GM04504 (cell line): Measurements from ENCODE around the gene DPAGT1.
A peak's percentile ranks its signal among the peaks of the same experiment; 100 is the strongest.
"Not testable (repeated sequence)": the region's sequence is repeated elsewhere in the genome, so short reads cannot be mapped to it uniquely, and the experiment has no call there.

Source experiments
- DNase-seq: peaks from one replicate; pipeline ENCODE4 v3.0.0-alpha.2; 2012; ENCODE audit warnings: low read depth

Gene DPAGT1

DNA sequence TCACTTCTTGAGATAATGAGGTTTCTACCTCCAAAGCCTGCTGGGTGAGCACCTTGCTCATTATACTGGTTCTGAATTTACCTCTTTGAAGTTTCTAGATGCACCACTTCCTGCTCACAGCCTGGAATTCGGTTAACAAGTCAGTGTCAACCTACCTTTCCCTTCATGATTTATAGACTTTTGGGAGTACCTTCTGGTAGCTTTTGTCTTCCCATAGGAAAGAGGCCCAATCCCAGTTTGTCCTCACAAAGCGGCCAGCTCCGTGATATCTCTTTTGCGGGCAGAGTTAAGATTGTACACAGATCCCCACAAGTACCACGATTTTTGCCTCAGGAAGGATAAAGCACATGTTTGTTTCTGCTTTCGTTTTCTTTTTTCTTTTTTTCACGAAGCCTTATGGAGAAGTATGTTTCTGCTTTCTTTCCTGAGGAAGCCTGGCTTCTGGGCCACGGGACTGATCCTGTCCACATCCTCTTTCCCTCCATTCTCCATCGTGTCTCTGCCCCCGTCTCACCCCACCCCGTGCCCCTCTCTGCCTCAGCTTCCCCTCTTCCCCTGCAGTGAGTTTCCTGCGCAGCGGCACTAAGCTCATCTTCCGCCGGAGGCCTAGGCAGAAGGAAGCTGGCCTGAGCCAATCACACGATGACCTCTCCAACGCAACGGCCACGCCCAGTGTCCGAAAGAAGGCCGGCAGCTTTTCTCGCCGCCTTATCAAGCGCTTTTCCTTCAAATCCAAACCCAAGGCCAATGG lies 14.0 kb upstream of the DPAGT1 start:
- no peak for DNase-seq

DNA sequence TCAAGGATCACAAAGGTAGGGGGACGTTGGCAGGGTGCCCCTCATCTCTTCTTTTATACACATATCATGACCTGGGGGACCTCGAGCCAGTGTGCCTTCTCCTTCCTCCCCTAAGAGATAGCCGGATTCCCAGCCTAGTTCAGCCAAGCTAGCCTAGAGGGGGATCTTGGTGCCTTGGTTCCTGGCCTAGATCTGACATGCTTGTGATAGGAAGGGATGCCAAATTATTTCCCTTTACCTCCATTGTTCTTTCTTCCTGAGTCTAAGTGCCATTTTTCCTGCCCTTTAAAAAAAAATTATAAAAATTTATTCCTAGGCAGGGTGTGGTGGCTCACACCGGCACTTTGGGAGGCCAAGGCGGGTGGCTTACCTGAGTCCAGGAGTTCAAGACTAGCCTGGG lies 12.7 kb upstream of the DPAGT1 start:
- no peak for DNase-seq

DNA sequence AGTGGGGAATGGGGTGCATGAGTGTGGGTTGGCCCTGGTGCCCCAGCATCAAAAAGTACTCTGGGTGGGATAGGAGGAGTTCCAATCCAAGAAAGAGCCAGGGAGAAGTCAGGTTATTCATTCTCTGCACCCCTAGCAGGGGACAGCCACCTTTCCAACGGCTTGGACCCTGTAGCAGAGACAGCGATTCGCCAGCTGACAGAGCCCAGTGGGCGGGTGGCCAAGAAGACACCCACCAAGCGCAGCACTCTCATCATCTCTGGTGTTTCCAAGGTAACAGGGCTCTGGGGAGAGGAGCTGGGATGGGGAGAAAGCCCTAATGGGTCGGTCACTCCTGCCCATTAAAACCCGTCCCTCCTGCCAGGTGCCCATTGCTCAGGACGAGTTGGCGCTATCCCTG lies 12.1 kb upstream of the DPAGT1 start:
- no peak for DNase-seq

DNA sequence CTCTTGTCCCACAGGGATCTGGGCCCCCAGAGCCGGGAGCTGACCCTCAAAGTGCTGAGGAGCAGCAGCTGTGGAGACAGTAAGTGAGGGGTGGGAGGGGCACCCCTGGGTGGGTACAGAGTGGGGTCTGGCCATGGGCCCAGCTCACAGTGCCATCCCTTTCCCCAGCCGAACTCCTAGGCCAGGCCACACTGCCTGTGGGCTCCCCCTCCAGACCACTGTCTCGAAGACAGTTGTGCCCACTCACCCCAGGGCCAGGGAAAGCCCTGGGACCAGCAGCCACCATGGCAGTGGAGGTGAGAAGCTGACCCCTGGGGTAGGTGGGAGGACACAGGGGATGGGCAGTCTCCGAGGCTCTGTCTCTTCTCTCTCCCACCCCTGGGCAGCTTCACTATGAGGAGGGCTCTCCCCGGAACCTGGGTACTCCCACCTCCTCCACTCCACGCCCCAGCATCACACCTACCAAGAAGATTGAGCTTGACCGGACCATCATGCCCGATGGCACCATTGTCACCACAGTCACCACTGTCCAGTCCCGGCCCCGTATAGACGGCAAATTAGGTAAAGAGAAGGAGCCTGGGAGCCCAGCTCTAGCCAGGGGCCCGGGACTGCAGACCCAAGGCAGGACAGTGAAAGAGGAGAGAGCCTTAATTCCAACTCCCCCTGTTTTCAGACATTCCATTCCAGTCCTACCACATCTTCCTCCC lies 10.8 kb upstream of the DPAGT1 start:
- DNase-seq, result no peak

DNA sequence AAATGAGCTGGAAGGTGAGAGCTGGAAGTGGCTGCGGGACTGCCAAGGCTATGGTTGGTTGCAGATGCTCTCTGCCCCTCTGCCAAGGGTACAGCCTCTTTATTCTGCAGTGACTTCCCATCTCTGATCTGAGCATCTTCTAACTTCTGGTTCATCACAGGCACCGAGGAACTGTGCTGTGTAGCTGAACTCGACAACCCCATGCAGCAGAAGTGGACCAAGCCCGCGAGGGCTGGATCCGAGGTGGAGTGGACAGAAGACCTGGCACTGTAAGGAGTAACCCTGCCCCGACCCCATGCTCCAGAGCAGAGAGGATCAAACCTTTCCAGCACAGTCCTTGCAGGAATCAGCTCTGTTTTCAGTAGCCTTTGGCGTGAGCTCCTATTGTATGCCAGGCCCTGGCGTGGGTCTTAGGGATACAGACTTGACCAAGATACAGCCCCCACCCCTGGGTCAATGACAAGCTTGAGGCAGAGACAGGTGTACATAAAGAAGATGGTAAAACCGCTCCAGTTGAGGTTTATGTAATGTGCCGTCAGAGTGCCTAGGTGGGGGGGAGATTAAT lies 9.8 kb upstream of the DPAGT1 start:
- DNase-seq, result no peak

DNA sequence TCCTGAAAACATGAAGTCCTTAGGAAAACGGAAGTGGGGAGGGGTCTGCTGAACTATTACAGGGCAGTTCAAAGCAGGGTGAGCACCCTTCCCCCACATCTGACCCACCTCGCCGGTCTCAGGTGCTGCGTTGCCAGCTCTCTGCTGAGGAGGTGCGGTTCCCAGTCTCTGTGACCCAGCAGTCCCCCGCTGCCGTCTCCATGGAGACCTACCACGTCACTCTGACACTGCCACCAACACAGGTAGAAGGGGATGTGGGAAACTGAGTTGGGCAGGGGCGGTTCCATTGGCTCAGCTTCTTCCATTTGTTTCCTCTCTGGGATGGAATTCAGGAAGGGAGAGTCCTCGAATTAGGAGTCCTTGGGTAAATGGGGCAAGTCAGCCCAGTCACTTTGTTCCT lies 8.8 kb upstream of the DPAGT1 start:
- no peak for DNase-seq

DNA sequence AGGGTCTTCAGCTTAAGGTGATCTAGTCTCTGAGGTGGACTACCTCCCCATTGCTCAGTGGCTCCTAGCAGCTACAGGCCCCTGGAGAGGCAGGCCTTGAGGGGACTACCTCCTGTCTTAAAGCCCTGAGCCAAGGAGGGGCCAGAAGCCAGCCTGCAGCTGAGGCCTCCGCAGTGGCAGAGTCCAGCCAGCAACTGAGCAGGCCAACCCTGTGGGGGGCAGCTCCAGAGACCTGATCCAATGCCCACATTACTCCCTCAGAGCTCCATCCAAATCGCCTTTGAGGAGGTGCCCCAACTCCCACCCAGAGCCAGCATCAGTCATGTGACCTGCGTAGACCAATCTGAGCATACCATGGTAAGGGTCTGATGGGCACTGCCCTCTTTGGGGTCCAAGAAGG lies 8.2 kb upstream of the DPAGT1 start:
- DNase-seq, result no peak

DNA sequence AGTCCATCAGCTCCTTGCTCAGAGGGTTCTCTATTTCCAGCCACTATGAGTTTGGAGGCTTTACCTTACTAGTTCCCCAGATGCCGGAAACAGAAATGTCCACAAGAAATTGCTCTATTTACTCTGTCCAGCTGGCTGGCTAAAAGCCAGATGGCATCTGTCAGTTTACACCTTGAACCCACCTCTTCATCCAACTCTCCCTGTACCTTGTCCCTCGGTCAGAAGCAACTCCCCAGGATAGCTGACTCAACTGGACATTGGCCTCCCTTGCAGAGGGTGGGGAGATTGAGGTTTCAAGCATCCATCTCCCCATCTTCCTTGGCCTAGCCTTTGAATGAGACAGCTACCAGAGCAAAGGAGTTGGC lies 7.2 kb upstream of the DPAGT1 start:
- DNase-seq, result no peak

DNA sequence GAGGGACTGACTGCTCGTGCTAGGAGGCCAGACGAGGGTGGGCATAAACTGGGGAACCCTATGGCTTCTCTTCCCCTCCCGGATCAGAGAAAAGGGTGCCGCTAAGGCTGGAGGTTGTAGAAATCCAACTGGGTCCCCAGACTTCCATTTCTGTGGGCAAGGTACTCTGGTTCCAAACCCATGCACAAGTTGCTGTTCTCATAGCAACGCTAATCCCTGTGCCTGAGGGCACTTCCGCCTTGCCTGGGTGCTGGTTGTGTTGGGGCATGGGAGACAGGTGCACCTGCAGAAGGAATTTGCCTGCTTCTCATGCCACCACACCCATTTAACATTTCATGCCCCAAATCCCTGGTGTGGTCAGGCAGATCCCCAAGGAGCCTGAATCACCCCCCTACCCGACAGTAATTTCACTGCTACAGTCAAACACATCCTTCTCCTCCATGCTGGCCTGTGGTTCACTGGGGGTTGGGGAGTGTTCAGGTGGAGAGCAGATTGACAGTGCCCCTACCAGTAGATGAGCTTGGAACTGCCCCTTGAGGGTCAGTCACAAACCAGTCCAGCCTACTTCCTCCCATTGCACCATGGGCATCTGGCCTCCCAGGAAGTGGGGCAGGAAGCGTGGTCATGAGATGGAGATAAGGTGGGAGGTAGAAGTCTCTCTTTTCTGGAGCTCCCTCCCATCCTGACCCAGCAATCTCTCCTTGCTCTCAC lies 6.6 kb upstream of the DPAGT1 start:
- DNase-seq, result no peak

DNA sequence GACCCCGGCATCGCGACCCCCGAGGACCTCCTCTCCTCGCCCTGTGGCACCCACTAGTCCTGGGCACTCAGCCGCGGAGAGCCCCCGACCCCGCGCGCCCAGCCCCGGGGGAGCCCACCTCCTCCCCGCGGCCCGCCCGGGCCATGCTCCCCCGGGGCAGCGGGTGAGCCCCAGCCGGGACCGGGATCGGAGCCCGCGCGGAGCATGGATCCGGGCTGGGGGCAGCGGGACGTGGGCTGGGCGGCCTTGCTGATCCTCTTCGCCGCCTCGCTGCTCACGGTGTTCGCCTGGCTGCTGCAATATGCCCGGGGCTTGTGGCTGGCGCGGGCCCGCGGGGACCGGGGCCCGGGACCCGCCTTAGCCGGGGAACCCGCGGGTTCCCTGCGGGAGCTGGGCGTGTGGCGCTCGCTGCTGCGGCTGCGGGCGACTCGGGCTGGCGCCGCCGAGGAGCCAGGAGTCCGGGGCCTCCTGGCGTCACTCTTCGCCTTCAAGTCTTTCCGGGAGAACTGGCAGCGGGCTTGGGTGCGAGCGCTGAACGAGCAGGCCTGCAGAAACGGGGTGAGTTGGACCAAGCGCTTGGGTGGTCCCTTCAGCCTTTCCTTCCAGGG lies 6.0 kb upstream of the DPAGT1 start:
- DNase-seq, result no peak

DNA sequence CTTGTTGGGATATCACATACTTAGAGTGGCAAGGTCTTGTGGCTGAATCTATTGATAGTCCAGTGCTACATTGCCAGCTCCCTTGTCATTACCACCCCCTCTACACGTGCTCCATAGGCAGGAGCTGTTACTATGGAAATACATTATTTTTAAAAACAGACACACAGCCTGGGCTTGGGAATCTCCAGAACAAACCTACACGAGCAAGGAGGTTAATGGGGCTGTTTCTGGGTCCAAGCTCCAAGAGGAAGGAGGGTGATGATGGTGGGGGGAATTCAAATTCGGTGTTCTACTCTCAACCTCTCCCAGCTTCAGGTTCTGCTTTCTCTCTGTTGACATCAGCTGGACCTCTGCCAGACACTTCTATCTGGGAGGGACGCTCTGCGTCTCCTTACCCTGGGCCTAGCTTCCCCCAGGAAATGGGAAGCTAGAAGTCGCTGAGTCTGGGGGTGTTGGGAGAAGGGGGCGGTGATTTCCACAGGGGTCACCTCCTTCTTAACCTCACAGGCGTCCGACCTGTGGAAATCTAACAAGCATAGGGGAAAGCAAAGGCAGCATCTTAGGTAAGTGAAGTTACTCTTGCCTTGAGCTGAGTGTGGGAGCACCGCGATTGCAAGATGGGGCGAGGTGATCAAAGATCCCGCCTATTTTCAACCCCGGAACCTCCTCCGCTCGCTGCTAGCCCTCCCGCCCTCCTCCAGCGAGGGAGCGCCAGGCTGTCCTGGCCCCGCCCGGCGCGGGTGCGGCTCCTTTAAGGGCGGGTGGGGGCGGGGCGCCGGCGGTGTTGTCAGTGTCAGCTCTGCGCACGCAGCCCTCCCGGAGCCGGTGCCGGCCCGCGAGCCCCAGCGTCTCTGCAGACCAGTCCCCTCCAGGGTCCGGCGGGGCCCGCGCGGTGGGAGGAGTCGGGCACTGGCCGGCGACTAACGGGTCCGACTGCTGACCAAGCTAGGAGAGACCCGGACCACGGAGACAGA lies 5.2 kb upstream of the DPAGT1 start, which contains the start of gene C2CD2L:
C2CD2L (plus strand) TSS at position 781 of the 974 bp plus-strand sequence. CDS start 398 bp downstream, outside the sequence.
- DNase-seq, result peak; percentile 80

DNA sequence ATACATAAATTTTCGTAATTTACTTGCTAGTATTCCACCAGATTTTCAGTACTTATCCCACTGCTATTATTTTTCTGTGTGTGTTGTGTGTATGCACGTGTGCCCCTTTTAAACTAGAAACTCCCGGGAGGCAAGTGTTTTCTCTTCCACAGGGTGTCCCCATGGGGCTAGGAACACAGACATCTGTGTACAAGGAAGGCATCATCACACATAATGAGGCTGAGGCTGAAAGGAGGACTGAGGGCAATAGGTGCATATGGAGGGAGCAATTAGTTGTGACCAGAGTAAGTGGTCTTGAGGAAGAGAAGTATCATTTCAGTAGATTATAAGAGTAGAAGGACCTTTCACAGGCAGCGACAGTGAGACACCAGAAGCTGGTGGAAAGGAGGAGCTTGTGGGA lies 2.1 kb upstream of the DPAGT1 start:
- no peak for DNase-seq

DNA sequence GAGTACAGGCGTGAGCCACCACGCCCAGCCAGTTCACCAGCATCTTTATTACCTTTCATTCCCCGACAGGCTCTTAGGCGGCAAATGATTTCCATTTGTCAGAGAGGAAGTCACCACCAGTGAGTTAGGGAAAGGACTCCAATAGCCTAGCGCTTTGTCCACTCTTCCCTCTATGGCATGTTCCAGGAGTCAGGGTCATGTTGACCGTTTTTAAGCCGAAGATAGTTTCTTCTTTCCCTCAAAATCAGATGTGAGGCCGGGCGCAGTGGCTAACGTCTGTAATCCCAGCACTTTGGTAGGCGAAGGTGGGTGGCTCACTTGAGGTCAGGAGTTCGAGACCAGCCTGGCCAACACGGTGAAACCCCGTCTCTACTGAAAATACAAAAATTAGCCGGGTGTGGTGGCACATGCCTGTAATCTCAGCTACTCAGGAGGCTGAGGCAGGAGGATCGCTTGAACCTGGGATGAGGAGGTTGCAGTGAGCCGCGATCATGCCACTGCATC lies 1.6 kb upstream of the DPAGT1 start:
- DNase-seq, result not testable (repeated sequence)

DNA sequence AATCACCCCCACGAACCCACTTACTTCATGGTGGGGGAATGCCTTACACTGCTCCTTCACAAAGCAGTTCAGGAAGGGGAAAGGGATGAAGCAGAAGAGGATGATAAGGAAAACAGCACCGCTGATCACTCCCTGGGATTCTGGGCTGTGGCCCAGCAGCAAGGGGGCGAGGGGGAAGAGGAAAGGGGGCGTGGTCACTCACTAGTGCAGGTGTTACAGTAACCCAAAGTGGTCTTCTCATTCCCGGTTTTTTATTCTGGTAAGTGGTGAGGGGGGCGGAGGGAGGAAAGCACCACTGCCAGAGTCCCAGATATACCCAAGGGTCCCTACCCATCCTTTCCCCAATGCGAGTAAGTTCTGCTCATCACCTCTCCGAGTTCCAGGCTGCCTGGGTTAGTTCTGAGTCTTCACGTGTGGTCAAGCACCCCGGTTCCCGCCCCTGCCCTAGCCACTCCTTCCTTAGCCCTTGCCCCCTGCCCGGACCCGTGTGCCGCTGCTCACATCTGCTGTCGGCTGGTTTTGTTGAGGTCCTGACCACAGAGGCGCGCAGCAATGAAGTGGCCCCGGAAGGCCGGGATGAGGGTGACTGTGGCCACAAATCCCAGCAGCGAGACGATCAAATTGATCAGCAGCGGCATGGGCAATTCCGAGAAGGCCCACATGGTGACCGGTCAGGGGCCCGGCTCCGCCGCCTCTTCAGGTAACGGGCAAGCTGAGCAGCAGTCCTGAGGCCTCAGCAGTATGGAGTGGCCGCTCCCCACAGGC lies 477 bp downstream of the DPAGT1 start:
- DNase-seq, result no peak

DNA sequence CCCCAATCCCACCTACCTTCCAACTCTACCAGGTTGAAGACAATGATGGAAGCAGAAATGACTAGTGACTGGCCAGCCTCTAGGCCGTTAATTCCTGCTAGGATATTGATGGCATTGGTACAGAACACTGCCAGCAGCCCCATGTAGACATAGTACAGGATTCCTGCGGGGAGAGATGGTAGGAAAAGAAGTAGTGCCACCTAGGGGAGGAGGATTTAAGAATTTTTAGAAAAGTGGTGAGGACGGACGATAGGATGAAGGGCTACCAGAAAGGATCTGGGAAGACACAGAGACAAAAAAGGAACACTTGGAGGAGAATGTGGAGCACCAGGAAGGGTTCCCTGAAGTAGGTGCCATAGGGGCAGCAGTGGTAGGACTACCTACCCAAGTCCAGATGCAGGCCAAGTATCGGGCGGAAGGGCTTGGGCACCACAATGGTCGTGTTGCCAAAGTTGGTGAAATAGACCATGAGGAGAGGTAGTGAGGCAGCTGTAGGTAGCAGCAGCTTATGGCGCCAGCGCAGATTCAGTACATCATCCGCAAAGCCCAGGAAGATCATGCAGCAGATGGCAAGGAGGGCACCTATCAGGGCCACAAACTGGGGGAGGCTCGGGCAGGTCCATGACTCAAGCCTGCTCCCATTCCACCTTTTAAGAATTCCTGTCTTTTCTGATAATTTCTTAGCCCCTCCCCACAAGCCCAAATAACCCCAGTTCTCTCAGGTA lies 1.2 kb downstream of the DPAGT1 start:
- DNase-seq, result no peak

DNA sequence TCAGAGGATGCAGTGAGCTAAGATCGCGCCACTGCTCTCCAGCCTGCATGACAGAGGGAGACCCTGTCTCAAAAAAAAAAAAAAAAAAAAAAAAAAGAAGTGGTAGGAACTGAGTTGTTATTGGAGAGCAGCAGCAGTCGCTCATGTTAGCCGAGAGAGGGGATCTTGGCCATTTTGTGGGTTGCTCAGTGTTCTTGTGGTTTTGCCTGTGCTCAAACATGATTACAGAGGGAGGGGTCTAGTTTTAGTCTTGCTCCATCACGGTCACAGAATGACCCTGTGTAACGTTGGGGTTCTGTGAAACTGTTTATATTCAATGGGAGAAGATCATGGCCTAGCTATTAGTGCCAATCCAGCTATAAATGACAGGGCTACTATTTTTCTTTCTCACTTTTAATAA lies 1.9 kb downstream of the DPAGT1 start:
- no peak for DNase-seq

DNA sequence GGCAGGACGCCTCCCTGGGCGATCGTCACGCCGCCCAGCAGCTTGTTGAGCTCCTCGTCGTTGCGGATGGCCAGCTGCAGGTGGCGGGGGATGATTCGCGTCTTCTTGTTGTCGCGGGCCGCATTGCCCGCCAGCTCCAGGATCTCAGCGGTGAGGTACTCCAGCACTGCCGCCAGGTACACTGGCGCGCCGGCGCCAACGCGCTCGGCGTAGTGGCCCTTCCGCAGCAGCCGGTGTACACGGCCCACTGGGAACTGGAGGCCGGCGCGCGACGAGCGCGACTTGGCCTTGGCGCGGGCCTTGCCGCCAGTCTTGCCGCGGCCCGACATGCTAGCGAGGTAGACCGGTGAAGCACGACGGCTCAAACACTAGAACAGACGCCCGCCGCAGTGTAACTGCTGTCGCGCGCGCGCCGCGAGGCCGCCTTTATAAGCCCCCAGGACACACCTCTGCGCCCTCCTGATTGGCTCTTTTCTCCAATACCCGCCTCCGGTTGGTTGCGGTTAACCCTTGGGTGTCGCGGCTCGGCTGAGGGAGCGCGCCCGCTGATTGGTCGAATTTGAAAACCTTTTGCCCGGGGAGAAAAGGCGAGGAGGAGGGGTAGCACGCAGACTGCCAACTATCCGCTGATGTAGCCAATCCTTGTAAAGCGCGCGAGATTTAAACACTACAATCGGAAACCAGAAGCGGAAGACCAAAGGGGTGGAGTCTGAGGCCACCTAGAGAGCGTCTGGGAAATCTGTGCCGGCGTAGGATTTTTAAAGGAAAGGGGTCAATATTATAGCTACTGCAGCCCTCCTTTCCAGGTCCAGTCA lies 6.4 kb downstream of the DPAGT1 start:
- DNase-seq, result peak; percentile 99

DNA sequence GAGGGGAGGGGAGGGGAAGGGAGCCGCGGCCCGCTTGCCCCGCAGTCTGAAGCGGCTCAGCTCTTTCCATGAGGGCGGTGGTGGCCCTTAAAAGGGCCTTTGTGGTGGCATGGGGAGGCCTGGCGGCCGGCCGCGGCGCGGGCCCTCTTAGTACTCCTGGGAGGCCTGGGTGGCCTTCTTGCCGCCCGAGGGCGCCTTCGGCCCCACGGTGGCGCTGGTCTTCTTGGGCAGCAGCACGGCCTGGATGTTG lies 6.9 kb downstream of the DPAGT1 start:
- DNase-seq, result peak; percentile 64
